ENCODE data around the gene EIF4E1B. TPM values are rescaled to one million over a fixed set of nuclear protein-coding genes. Genes with fewer than 3 reads are reported as not detected.

EIF4E1B gene
- total RNA-seq, 2 donors from 2014 or later: not detected

GRCh38 chr5:176648474-176649194 is 18.2 kb downstream of the EIF4E1B start:
- Mint-ChIP-seq H3K36me3 (ENCODE audit: low read depth) (peaks cover 5% of the 10 kb centered on the region), H3K4me1 (peaks cover 35% of the 10 kb centered on the region), H3K4me3 (peak overlapping the region; percentile 92), H3K27me3 (no peaks in the 10 kb centered on the region), H3K27ac (peak overlapping the region; percentile 82)
- no peaks in the 10 kb centered on the region for H3K9me3 ChIP-seq (ENCODE audit: control insufficient read depth, low read length, poor library complexity, severe bottlenecking)
- DNase-seq (no peak), ATAC-seq (peak; percentile 24)

GRCh38 chr5:176650354-176650884 is 19.9 kb downstream of the EIF4E1B start:
- no peaks in the 10 kb centered on the region for H3K27me3 Mint-ChIP-seq
- no peak overlapping the region for H3K4me3 Mint-ChIP-seq
- peaks cover 6% of the 10 kb centered on the region for H3K36me3 Mint-ChIP-seq (ENCODE audit: low read depth)
- ATAC-seq: no peak
- no peak for DNase-seq
- peaks cover 42% of the 10 kb centered on the region for H3K4me1 Mint-ChIP-seq
- no peaks in the 10 kb centered on the region for H3K9me3 ChIP-seq (ENCODE audit: control insufficient read depth, low read length, poor library complexity, severe bottlenecking)
- no peak overlapping the region for H3K27ac Mint-ChIP-seq

DNA sequence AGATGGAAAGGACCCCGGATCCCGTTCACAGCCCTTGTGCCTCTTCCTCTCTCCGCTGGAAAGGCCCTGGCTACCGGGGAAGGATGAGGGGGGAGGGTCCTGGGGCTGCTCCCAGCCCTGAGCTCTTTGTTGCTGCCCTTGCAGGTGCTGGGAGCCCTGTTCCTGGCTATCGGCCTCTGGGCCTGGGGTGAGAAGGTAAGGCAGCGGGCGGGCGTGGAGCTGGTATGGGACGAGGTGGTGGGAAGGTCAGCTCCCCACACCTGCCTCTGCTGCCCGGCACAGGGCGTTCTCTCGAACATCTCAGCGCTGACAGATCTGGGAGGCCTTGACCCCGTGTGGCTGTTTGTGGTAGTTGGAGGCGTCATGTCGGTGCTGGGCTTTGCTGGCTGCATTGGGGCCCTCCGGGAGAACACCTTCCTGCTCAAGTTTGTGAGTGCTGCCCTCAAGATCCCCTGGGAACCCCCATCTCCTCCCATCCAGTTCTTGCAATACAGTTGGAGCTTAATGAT is 21.1 kb downstream of the EIF4E1B start:
- peaks cover 6% of the 10 kb centered on the region for H3K36me3 Mint-ChIP-seq (ENCODE audit: low read depth)
- H3K9me3 ChIP-seq (ENCODE audit: control insufficient read depth, low read length, poor library complexity, severe bottlenecking): no peaks in the 10 kb centered on the region
- ATAC-seq: no peak
- DNase-seq: no peak
- H3K27ac Mint-ChIP-seq: peak overlapping the region; percentile 27
- no peaks in the 10 kb centered on the region for H3K27me3 Mint-ChIP-seq
- no peak overlapping the region for H3K4me3 Mint-ChIP-seq
- peaks cover 42% of the 10 kb centered on the region for H3K4me1 Mint-ChIP-seq

GRCh38 chr5:176652136-176652535 is 21.7 kb downstream of the EIF4E1B start:
- H3K4me1 Mint-ChIP-seq: peaks cover 42% of the 10 kb centered on the region
- H3K36me3 Mint-ChIP-seq (ENCODE audit: low read depth): peaks cover 6% of the 10 kb centered on the region
- ATAC-seq (no peak), DNase-seq (no peak)
- peak overlapping the region; percentile 27 for H3K27ac Mint-ChIP-seq
- H3K9me3 ChIP-seq (ENCODE audit: control insufficient read depth, low read length, poor library complexity, severe bottlenecking): no peaks in the 10 kb centered on the region
- H3K4me3 Mint-ChIP-seq: no peak overlapping the region
- no peaks in the 10 kb centered on the region for H3K27me3 Mint-ChIP-seq

DNA sequence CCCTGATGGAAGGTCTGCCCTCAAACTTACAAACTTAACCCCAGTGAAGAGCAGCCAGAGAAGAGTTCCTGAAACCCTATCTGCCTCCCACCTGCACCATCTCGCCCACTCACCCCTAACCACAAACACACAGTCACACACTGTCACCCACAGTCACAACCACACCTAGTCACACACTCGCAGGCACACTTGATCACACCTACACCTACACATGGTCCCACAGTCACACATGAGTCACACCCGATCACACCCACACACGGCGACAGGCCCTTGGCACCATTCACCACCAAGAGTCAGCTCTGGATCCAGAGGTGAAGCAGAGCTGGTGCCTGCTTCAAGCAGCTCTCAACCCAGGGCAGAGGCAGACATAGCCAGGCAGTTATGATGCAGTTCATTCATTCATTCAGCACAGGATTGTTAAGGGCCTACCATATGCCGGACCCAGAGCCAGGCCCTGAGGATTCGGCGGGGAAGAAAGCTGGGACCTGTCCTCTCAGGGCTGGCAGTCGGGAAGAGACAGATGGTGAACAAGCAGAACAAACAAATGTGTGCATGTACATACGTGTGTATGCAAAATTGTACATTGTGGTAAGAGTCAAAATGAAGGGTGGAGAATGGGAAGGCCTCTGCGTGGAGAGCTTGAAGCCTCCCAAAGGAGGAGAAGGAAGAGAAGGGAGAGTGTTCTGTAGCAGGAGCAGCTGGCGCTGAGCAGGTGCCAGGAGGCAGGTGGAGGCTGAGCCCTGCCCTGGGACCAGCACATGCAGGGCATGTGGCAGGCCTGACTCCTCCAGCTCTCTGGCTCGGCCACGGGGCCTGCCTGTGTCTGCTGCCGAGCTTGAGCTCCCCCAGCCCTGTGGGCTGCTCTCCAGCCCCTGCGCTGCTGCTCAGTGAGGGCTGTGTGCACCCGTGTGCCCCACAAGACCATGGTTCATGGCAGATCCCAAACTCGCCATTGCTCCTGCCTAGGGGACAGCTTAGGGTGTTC is 23.2 kb downstream of the EIF4E1B start:
- ATAC-seq: no peak
- Mint-ChIP-seq H3K36me3 (ENCODE audit: low read depth) (peaks cover 6% of the 10 kb centered on the region), H3K27ac (peak overlapping the region; percentile 88), H3K27me3 (no peaks in the 10 kb centered on the region), H3K4me1 (peaks cover 48% of the 10 kb centered on the region), H3K4me3 (no peak overlapping the region)
- no peak for DNase-seq
- H3K9me3 ChIP-seq (ENCODE audit: control insufficient read depth, low read length, poor library complexity, severe bottlenecking): no peaks in the 10 kb centered on the region

- no peak overlapping the region for H3K4me3 Mint-ChIP-seq
- ATAC-seq: peak; percentile 67
- no peak overlapping the region for H3K27ac Mint-ChIP-seq
- no peaks in the 10 kb centered on the region for H3K9me3 ChIP-seq (ENCODE audit: control insufficient read depth, low read length, poor library complexity, severe bottlenecking)
- H3K4me1 Mint-ChIP-seq: peaks cover 53% of the 10 kb centered on the region
- DNase-seq: no peak
- no peaks in the 10 kb centered on the region for H3K27me3 Mint-ChIP-seq
- H3K36me3 Mint-ChIP-seq (ENCODE audit: low read depth): peaks cover 6% of the 10 kb centered on the region
Measured at GRCh38 chr5:176654856-176655255, 24.4 kb downstream of the EIF4E1B start.

DNA sequence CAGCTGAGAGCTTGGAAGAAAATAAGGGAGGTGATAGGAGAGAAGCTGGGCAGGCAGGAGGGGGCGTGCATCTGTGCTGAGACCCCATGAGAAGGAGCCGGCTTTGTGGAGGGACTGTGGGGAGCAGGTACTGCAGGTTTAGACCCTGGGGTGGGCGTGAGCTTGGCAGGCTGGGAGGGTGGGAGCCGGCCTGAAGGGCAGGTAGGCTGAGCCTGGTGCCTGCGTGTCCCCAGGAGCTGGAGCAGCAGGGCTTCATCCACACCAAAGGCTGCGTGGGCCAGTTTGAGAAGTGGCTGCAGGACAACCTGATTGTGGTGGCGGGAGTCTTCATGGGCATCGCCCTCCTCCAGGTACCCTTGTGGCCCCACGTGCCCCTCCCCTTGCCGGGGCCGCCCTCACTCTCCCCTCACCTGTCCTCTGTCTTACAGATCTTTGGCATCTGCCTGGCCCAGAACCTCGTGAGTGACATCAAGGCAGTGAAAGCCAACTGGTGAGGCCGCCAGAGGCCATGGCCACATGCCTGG is 26.1 kb downstream of the EIF4E1B start:
- no peaks in the 10 kb centered on the region for H3K9me3 ChIP-seq (ENCODE audit: control insufficient read depth, low read length, poor library complexity, severe bottlenecking)
- H3K27ac Mint-ChIP-seq: no peak overlapping the region
- H3K36me3 Mint-ChIP-seq (ENCODE audit: low read depth): peaks cover 6% of the 10 kb centered on the region
- H3K4me3 Mint-ChIP-seq: no peak overlapping the region
- ATAC-seq (no peak), DNase-seq (no peak)
- peaks cover 50% of the 10 kb centered on the region for H3K4me1 Mint-ChIP-seq
- H3K27me3 Mint-ChIP-seq: no peaks in the 10 kb centered on the region

DNA sequence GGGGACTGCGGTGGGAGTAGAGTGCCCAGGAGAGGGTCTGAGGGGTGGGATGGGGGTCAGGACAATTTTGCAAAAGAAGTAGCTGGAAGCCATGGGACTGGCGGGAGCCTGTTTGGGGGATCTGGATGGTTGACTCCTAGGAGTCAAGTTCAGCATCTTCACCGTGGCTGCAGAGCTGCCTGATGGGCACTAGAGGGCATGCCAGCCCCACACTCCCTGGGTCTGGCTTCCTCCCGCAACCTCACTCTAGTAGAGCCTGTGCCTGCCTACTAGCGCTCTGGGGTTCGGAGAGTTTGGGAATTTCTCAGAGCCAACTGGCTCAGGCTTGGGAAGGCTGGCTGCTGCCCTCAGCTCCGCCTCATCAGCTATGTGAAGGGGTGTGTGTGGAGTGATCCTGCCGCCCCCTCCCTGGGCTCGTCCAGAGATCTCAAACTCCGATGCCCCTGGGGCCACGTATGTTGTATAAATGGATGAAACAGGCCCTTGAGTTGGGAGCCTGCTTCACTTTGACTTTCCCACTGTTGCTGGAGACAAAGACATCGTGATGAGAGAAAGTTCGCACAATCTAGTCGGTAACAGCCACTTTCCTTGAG is 27.6 kb downstream of the EIF4E1B start:
- no peaks in the 10 kb centered on the region for H3K9me3 ChIP-seq (ENCODE audit: control insufficient read depth, low read length, poor library complexity, severe bottlenecking)
- H3K27me3 Mint-ChIP-seq: no peaks in the 10 kb centered on the region
- H3K27ac Mint-ChIP-seq: peak overlapping the region; percentile 6
- H3K36me3 Mint-ChIP-seq (ENCODE audit: low read depth): peaks cover 6% of the 10 kb centered on the region
- ATAC-seq (peak; percentile 64), DNase-seq (peak in 2 of 3 donors; percentile 36 to 56)
- peak overlapping the region; percentile 87 for H3K4me3 Mint-ChIP-seq
- peaks cover 48% of the 10 kb centered on the region for H3K4me1 Mint-ChIP-seq

- ATAC-seq: no peak
- Mint-ChIP-seq H3K27me3 (peaks cover 5% of the 10 kb centered on the region), H3K36me3 (ENCODE audit: low read depth) (no peaks in the 10 kb centered on the region)
Measured at GRCh38 chr5:176658817-176659511, 28.5 kb downstream of the EIF4E1B start.

DNA sequence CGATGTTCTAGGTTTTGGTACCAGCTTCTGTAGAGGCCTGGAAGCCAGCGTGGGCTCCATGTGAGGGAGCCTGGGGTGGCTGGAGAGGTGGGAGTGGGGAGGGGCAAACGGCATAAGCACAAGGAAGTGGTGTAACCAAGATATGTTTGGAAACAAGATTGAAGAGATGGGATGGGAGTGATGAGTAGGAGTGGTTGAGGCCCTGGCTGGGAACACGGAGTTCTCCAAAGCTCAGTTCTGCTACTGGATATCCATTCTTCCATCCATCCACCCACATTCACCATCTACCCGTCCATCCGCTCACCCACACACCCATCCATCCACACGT is 29.0 kb downstream of the EIF4E1B start:
- ATAC-seq (no peak), DNase-seq (no peak)
- peak overlapping the region; percentile 87 for H3K4me3 Mint-ChIP-seq
- peaks cover 10% of the 10 kb centered on the region for H3K27me3 Mint-ChIP-seq
- peak overlapping the region; percentile 88 for H3K27ac Mint-ChIP-seq
- no peaks in the 10 kb centered on the region for H3K9me3 ChIP-seq (ENCODE audit: control insufficient read depth, low read length, poor library complexity, severe bottlenecking)
- peaks cover 38% of the 10 kb centered on the region for H3K4me1 Mint-ChIP-seq
- H3K36me3 Mint-ChIP-seq (ENCODE audit: low read depth): peaks cover 2% of the 10 kb centered on the region

More at GRCh38 chr5:176658817-176659511, 28.5 kb downstream of the EIF4E1B start:
- DNase-seq: no peak
- Mint-ChIP-seq H3K27ac (peak overlapping the region; percentile 88), H3K4me3 (peak overlapping the region; percentile 87), H3K4me1 (peaks cover 40% of the 10 kb centered on the region)
- no peaks in the 10 kb centered on the region for H3K9me3 ChIP-seq (ENCODE audit: control insufficient read depth, low read length, poor library complexity, severe bottlenecking)

DNA sequence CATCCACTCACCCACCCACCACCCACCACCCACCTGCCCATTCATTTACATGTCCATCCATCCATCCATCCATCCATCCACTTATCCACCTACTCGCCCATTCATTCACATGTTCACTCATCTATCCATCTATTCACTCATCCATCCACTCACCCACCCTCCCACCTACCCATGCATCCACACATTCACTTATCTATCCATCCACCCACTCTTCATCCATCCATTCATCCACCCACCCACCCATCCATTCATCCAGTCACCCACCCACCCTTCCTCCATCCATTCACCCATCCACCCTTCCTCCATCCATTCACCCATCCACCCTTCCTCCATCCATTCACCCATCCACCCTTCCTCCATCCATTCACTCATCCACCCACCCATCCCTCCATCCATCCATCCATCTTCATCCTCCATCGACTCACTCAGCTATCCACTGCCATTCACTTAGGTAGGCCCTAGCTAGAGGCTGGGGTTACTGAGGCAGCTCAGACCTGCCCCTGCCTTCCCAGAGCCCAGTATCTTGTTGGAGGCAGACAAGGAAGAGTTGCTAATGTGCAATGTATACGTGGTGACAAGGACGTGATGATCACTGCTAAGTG is 29.5 kb downstream of the EIF4E1B start:
- H3K27me3 Mint-ChIP-seq: peaks cover 11% of the 10 kb centered on the region
- H3K4me1 Mint-ChIP-seq: peaks cover 34% of the 10 kb centered on the region
- H3K36me3 Mint-ChIP-seq (ENCODE audit: low read depth): peaks cover 2% of the 10 kb centered on the region
- H3K4me3 Mint-ChIP-seq: peak overlapping the region; percentile 47
- no peak for DNase-seq
- no peak for ATAC-seq
- no peaks in the 10 kb centered on the region for H3K9me3 ChIP-seq (ENCODE audit: control insufficient read depth, low read length, poor library complexity, severe bottlenecking)
- H3K27ac Mint-ChIP-seq: peak overlapping the region; percentile 88

DNA sequence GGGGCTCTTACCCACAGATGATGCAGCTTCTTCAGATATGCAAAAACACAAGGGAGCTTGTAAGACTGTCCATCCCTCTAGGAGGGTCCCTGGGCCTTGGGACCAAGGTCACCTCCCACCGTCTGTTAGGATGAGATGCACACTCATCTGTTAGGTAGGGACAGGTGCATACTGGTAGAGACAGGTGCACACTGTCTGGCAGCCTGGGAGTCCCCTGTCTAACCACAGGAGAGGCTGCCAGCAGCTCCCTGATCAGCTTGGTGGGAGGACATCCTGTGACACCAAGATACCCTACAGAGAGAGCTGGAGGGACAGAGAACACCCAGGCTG is 30.0 kb downstream of the EIF4E1B start:
- H3K27ac Mint-ChIP-seq: peak overlapping the region; percentile 88
- peak; percentile 83 for ATAC-seq
- peaks cover 4% of the 10 kb centered on the region for H3K36me3 Mint-ChIP-seq (ENCODE audit: low read depth)
- peaks cover 15% of the 10 kb centered on the region for H3K27me3 Mint-ChIP-seq
- H3K9me3 ChIP-seq (ENCODE audit: control insufficient read depth, low read length, poor library complexity, severe bottlenecking): no peaks in the 10 kb centered on the region
- H3K4me3 Mint-ChIP-seq: peak overlapping the region; percentile 47
- peaks cover 33% of the 10 kb centered on the region for H3K4me1 Mint-ChIP-seq
- no peak for DNase-seq
